COLO668 (cell line): ENCODE measurements around the gene ESYT2.

Experiments used
- DNase-seq: peaks from one replicate; lab custom pipeline; 2025; ENCODE audit not compliant: unreplicated experiment; lab: John Stamatoyannopoulos, UW

The ESYT2 gene

DNA sequence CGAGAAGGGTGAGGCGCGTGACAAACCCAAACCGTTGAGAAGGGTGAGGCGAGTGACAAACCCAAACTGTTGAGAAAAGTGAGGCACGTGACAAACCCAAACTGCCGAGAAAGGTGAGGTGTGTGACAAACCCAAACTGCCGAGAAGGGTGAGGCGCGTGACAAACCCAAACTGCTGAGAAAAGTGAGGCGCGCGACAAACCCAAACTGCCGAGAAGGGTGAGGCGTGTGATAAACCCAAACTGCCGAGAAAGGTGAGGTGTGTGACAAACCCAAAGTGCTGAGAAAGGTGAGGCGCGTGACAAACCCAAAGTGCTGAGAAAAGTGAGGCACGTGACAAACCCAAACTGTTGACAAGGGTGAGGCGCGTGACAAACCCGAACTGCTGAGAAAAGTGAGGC is 25.0 kb downstream of the ESYT2 start:
- no peak for DNase-seq

GRCh38 chr7:158803367-158803969 is 25.8 kb downstream of the ESYT2 start:
- DNase-seq, result no peak

- no peak for DNase-seq
These were observed 26.6 kb downstream of the ESYT2 start for GRCh38 chr7:158802535-158803366.

DNA sequence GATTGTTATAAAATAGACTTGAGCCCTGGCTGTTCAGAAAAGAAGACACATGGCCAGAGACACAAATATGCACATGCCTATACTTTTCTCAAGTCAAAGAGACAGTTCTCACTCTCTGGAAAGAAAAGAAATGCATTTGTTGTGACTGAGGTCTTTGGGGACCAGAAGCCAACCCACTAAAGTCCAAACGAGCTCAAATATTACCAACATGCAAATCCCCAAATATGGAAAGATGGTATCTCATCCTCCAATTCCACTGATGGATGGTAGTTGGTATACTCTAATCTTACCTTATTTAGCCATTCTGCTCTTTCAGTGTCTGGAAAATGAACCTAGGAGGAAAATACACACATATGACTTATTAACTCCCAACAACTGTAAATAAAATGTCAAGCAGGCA is 30.6 kb downstream of the ESYT2 start:
- DNase-seq, result no peak

GRCh38 chr7:158796667-158797066 is 32.6 kb downstream of the ESYT2 start:
- DNase-seq, result no peak

- DNase-seq, result no peak
These were observed 34.0 kb downstream of the ESYT2 start for GRCh38 chr7:158795272-158795671.

DNA sequence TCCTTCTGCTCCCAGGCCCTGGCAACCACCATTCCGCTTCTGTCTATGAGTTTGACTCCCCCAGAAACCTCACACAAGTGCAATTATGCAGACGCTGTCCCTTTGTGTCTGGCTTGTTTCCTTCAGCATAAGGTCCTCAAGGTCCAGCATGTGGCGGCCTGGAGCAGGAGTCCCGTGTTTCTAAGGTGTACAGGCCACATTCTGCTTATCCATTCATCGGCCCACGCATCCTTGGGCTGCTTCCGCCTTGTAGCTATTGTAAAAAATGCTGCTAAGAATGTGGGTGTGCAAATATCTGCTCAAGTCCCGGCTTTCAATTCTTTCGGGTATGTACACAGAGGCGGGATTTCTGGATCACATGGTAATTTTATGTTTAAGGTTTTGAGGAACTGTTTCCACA is 38.2 kb downstream of the ESYT2 start:
- no peak for DNase-seq

DNA sequence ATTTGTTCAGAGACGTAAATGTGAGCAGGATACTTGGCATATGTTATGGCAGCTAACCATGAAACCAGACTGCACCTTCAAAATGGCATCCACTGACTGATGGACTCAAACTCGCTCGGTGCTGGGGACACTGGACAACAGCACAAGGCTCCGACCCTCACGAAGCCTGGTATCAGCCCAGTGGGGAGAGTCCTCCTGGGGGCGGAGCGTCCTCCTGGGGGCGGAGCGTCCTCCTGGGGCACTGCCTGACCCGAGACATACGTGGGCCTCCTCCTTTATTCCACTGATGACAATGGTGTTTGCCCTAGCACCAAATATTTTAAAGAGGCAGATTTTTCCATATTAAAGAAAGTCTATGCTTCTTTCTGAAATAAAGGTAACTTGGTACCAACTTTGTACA is 39.5 kb downstream of the ESYT2 start:
- no peak for DNase-seq

DNA sequence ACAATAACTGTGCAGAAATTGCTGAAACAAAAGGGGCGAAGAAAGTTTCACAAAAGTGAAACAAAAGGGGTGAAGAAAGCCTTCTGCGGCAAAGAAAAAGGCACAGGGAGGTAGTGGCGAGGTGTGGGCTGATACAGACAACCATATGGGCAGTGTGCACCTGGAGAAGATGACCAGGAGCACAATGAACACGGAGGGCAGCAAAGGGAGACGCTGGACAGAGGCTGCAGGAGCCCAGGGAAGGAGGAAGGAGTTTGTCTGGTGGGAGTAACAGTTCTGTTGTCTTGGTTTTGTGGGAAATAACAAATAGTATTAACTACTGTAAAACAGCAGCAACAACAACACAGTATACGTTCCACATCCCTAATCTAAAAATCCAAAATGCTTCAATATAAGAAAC is 42.4 kb downstream of the ESYT2 start:
- no peak for DNase-seq

- DNase-seq, result no peak
These were observed 45.0 kb downstream of the ESYT2 start for GRCh38 chr7:158784270-158784669.

DNA sequence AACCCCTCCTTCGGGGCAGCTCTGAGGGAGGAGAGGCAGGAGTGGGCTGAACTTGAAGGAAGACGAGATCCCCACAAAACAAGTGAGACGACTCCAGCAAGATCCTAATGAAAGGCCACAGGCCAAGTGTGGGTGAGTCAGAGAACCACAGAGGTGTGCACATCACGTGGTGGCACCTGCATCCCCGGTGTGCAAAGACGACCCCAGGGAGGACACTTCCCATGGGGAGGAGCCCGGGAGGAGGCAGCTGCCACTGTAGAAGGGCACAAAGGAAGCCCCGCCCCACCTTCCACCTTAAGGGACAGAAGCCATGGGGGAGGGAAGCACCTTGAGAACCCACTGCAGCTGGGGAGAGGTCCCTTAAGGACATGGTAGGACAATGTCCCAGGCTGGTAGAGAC is 45.7 kb downstream of the ESYT2 start:
- no peak for DNase-seq

- peak; percentile 22 for DNase-seq
These were observed 46.4 kb downstream of the ESYT2 start for GRCh38 chr7:158782761-158783401.

DNA sequence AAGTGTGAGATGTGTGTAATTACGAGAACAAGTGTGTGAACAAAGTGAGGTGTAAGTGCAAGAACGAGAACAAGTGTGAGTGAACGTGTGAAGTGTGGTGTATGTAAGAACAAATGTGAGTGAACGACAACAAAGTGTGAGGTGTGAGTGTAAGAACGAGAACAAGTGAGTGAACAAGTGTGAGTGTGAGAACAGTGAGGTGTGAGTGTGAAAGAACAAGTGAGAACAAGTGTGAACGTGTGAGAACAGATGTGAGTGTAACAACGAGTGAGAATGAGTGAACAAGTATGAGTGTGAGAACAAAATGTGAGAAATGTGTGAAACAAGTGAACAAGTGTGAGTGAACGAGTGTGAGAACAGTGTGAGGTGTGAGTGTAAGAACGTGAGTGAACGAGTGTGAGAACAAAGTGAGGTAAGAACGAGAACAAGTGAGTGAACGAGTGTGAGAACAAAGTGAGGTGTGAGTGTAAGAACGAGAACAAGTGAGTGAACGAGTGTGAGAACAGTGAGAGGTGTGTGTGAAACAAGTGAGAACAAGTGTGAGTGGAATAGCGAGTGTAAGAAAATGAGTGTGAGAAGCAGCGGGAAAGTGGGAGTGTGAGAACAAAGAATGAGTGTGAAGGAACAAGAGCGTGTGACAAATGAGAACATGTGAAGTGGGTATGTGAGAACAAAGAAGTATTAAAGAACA is 47.2 kb downstream of the ESYT2 start:
- no peak for DNase-seq

DNA sequence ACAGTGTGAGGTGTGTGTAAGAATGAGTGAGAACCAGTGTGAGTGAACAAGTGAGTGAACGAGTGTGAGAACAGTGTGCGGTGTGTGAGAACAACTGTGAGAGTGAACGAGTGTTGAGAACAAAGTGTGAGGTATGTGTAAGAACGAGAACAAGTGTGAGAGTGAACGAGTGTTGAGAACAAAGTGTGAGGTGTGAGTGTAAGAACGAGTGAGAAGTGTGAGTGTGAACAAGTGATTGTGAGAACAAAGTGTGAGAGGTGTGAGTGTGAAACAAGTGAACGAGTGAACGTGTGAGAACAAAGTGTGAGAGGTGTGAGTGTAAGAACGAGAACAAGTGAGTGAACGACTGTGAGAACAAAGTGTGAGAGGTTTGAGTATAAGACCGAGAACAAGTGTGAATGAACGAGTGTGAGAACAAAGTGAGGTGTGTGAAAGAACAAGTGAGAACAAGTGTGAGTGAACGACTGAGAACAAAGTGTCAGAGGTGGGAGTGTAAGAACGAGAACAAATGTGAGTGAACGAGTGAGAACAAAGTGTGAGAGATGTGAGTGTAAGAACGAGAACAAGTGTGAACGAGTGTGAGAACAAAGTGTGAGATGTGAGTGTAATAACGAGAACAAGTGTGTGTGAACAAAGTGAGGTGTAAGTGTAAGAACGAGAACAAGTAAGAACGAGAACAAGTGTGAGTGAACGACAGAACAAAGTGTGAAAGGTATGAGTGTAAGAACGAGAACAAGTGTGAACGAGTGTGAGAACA is 47.9 kb downstream of the ESYT2 start:
- no peak for DNase-seq

DNA sequence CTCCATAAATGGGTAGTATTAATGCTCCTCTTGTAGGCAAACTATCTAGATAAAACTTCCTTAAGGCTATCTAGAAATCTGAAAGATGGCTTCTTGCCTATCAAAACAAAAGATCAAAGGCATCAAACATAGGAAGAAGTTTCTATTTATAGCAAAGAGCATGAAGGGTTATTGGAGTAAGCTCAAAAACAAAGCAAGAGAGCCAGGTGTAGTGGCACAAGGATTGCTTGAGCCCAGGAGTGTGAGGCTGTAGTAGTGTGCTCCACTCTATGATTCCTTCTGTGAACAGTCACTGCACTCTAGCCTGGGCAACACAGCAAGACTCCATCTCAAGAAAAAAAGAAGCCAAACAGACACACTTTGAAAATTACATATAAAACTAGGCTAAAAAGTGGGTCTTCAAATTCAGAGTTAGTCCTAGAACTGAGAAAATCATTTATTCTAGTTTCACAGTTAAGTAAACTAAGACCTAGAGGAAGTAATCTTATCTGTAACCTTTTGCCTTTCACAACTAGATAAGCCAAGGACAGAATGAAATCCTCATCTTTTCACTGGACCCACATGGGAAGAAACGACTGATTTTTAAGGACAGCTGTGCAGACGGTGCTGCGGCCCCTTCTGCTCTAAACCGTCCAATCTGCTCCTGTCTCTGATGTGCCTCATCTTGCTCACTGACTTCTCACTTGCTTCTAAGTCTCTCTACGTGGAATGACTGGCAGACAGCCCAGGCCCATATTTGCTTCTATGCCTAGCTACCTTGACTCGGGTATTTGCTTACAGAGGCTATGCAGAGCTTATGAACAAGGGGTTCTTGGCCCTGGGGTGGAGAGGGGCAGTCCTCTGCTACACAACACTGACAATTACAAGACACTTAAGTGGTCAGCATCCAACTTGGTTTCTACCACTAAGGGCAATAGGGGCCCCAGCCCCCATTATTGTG is 50.0 kb downstream of the ESYT2 start:
- DNase-seq, result no peak

DNA sequence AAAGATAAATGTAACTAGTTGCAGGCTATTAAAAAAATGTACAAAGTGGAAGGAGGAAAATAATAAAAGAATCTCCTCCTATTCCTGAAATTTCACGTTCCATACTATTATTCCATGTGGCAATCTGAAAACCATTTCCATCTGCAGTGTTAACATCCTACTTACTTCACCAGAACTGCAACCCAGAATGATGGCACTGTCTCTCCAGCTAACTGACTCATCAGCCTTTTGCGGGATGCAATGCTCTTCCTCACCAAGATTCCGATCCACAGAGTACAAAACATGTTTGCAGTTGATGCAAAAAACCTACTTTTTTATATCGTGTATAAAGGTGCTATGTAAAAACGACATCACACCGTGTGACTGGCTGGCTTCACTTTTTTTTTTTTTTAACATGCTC is 50.8 kb downstream of the ESYT2 start:
- no peak for DNase-seq

GRCh38 chr7:158777793-158778192 is 51.5 kb downstream of the ESYT2 start:
- DNase-seq, result no peak

DNA sequence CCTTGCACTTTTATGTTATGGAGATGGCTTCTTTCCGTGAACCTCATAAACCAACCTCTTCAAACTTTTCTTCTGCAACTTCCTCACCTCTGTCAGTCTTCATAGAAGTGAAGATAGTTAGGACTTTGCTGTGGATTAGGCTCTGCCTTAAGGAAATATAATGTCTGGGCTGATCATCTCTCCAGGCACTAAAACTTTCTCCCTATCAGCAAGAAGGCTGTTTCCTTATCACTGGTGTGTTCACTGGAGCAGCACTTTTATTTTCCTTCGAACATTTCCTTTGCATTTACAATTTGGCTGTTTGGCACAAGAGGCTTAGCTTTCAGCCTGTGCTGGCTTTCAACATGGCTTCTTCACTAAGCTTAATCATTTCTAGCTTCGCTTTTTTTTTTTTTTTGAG is 52.8 kb downstream of the ESYT2 start:
- no peak for DNase-seq

- DNase-seq, result no peak
These were observed 54.4 kb downstream of the ESYT2 start for GRCh38 chr7:158774952-158775351.

GRCh38 chr7:158772916-158773315 is 56.4 kb downstream of the ESYT2 start:
- no peak for DNase-seq
